OCI-LY7 (cell line): Measurements from ENCODE around the gene ANKRD33B. TPM values are rescaled to one million over a fixed set of nuclear protein-coding genes. Genes with fewer than 3 reads are reported as not detected.

ENCODE experiments used
- BruUV-seq: library from RNA; stranded (reverse); fragments of 400-500 nt; replicated peaks from 2 replicates; lab custom pipeline; 2021; lab: Mats Ljungman, UMichigan
- CTCF ChIA-PET: fragments of 300-600 bp; sonication (Branson Sonifier 250); formaldehyde crosslinking; loops from one replicate; lab custom pipeline; 2022; ENCODE audit warnings: antibody characterized with exemption; ENCODE audit not compliant: unreplicated experiment; lab: Charles Lee
- POLR2A ChIA-PET: fragments of 300-600 bp; sonication (Branson Sonifier 250); formaldehyde crosslinking; loops from one replicate; lab custom pipeline; 2022; ENCODE audit warnings: antibody characterized with exemption; lab: Charles Lee
- DNase-seq: peaks from one replicate; pipeline ENCODE4 v3.0.0-alpha.2; 2015; ENCODE audit warnings: low spot score
- H2AFZ ChIP-seq: fragments of 200-600 bp; sonication (generic), shearing (Covaris generic); 2 replicates; pipeline ENCODE4 v1.6.1; 2014; ENCODE audit warnings: mild to moderate bottlenecking, antibody characterized with exemption, low read length, moderate library complexity
- H3K27ac ChIP-seq: fragments of 200-600 bp; sonication (generic); 2 replicates; pipeline ENCODE4 v1.5.1; 2014; ENCODE audit warnings: mixed run types, low read depth, mild to moderate bottlenecking, moderate library complexity, low read length, inconsistent platforms; ENCODE audit not compliant: poor library complexity, severe bottlenecking
- H3K36me3 ChIP-seq: fragments of 200-600 bp; sonication (generic); 2 replicates; pipeline ENCODE4 v1.6.1; 2014; ENCODE audit warnings: mild to moderate bottlenecking, antibody characterized with exemption, low read length, moderate library complexity, mixed read lengths; ENCODE audit not compliant: insufficient read depth
- H3K4me1 ChIP-seq: fragments of 200-600 bp; sonication (generic); 2 replicates; pipeline ENCODE4 v1.5.1; 2014; ENCODE audit warnings: mild to moderate bottlenecking, low read length; ENCODE audit not compliant: insufficient read depth, poor library complexity, severe bottlenecking
- H3K4me2 ChIP-seq: fragments of 200-600 bp; sonication (generic); 2 replicates; pipeline ENCODE4 v1.6.1; 2014; ENCODE audit warnings: mild to moderate bottlenecking, low read length
- H3K4me3 ChIP-seq: fragments of 200-600 bp; sonication (generic); 2 replicates; pipeline ENCODE4 v1.5.1; 2014; ENCODE audit warnings: mild to moderate bottlenecking, low read depth, low read length; ENCODE audit not compliant: poor library complexity, severe bottlenecking
- H3K79me2 ChIP-seq: fragments of 200-600 bp; sonication (generic); 2 replicates; pipeline ENCODE4 v1.6.1; 2016; ENCODE audit warnings: low read depth, mild to moderate bottlenecking, low read length, moderate library complexity, mixed read lengths; ENCODE audit not compliant: insufficient read depth
- H3K9me2 ChIP-seq: fragments of 200-600 bp; sonication (generic); 2 replicates; pipeline ENCODE4 v1.6.1; 2016; ENCODE audit warnings: mild to moderate bottlenecking, low read length, mixed read lengths; ENCODE audit not compliant: insufficient read depth
- H3K9me3 ChIP-seq: fragments of 200-600 bp; sonication (generic); 2 replicates; pipeline ENCODE4 v1.6.1; 2014; ENCODE audit warnings: mild to moderate bottlenecking, mixed run types, low read length, mixed read lengths
- H4K20me1 ChIP-seq: fragments of 200-600 bp; sonication (generic); 2 replicates; pipeline ENCODE4 v1.6.1; 2014; ENCODE audit warnings: mild to moderate bottlenecking, antibody characterized with exemption, low read length, moderate library complexity, mixed read lengths; ENCODE audit not compliant: insufficient read depth
- CTCF ChIP-seq: fragments of 200-600 bp; sonication (generic); conservative IDR thresholded peaks from 2 replicates; pipeline ENCODE4 v1.5.1; 2014; ENCODE audit warnings: mild to moderate bottlenecking, antibody characterized with exemption, low read length, moderate library complexity, mixed read lengths
- EZH2phosphoT487 ChIP-seq: fragments of 200-600 bp; sonication (generic); IDR thresholded peaks from 2 replicates; pipeline ENCODE4 v1.6.1; 2018; ENCODE audit warnings: low read depth, borderline replicate concordance, mild to moderate bottlenecking, mixed run types, antibody characterized with exemption, low read length, moderate library complexity, mixed read lengths
- intact Hi-C: fragments of 100-400 bp; cut with micrococcal nuclease; formaldehyde crosslinking; loops from one replicate; pipeline ENCODE4 v1.10.0; 2022; ENCODE audit not compliant: unreplicated experiment
- total RNA-seq, 2 experiments: library from RNA; depleted of rRNA in 1 of 2; stranded (reverse); fragments of >200 nt in 1 of 2; shearing (Covaris generic) in 1 of 2; gene quantifications; 2 replicates each; pipeline ENCODE4 v1.2.3, GENCODE V29; 2014 to 2022

The ANKRD33B gene
- total RNA-seq, 2 experiments from 2014 or later = 5.6 to 11.4 TPM

GRCh38 chr5:10631316-10631996 is 67.6 kb downstream of the ANKRD33B start:
- Histone ChIP-seq H3K27ac (peak overlapping the region; percentile 11), H2AFZ (peak overlapping the region; percentile 48; the same call in 1 of the 2 replicates), H3K4me2 (peak overlapping the region; percentile 68), H3K9me2 (no peaks in the 10 kb centered on the region), H3K79me2 (no peaks in the 10 kb centered on the region; the same call in 1 of the 2 replicates), H3K36me3 (no peaks in the 10 kb centered on the region; the same call in 1 of the 2 replicates), H3K9me3 (peaks cover 3% of the 10 kb centered on the region; the same call in 1 of the 2 replicates), H3K4me3 (peak overlapping the region; percentile 49), H3K4me1 (peaks cover 66% of the 10 kb centered on the region), H4K20me1 (no peaks in the 10 kb centered on the region)
- ChIA-PET CTCF (interaction anchor here (1.4 kb wide), 1 partner anchor 180 kb away, joined by 3 read pairs; no protein-coding TSS in a partner anchor), POLR2A (interaction anchor here (1.6 kb wide), 1 partner anchor 179 kb away, joined by 3 read pairs; no protein-coding TSS in a partner anchor)
- TF ChIP-seq CTCF = no peak
- no peak for TF ChIP-seq EZH2phosphoT487
- intact Hi-C loops = no loop called here
- BruUV-seq = no TSS peak
- no peak for DNase-seq

DNA sequence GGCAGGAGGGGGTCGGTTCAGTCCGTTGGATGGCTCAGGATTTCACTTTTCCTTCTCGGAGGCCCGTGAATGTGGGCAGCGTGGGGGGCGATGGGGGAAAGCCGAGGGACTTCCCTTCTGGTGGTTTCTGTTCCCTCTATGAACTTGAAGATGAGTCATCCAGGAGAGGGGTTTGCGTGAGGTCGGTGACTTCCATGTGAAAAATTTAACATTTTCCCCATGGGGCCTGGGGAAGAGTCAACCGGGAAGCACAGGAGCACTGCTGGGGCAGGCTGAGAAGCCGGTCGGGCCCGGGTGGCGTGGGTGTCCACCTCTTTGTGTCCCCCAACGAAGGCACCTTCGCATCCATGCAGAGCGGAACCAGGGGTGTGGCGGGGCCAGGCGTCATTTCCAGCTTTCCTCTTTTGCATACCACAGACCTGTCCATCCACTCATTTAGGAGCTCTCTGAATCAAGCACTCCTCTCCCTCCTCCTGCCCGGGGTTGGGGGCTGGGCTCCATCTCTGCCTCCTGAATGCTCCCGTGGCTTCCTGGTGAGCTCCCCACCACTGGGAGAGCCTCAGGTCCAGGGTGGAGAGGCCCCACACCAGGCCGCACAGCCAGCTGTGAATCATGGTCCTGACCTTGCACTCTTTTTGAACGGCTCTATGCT is 68.4 kb downstream of the ANKRD33B start:
- H3K9me2 ChIP-seq = no peaks in the 10 kb centered on the region
- H4K20me1 ChIP-seq = no peaks in the 10 kb centered on the region
- no peaks in the 10 kb centered on the region; the same call in 1 of the 2 replicates for H3K79me2 ChIP-seq
- peak overlapping the region; percentile 48 for H2AFZ ChIP-seq
- peak overlapping the region; percentile 11 for H3K27ac ChIP-seq
- H3K9me3 ChIP-seq = peaks cover 3% of the 10 kb centered on the region; the same call in 1 of the 2 replicates
- peak overlapping the region; percentile 49 for H3K4me3 ChIP-seq
- intact Hi-C loops = no loop called here
- BruUV-seq = no TSS peak
- ChIA-PET POLR2A (interaction anchor here (0.6 to 1.7 kb wide), 5 partner anchors 11 to 180 kb away, joined by 3 to 8 read pairs (median 4); partner anchors contain the start of gene ANKRD33B), CTCF (interaction anchor here (0.5 to 1.4 kb wide), 2 partner anchors 160 to 181 kb away, joined by 3 read pairs; no protein-coding TSS in a partner anchor)
- TF ChIP-seq CTCF (no peak), EZH2phosphoT487 (no peak)
- H3K4me1 ChIP-seq = peaks cover 58% of the 10 kb centered on the region
- H3K36me3 ChIP-seq = no peaks in the 10 kb centered on the region; the same call in 1 of the 2 replicates
- DNase-seq = peak; percentile 55
- H3K4me2 ChIP-seq = peak overlapping the region; percentile 68
